NCI-H774 (cell line): Measurements from ENCODE around the gene CTNNBL1.
"Not testable (repeated sequence)": the region's sequence is repeated elsewhere in the genome, so short reads cannot be mapped to it uniquely, and the experiment has no call there.

ENCODE experiments used
- DNase-seq: peaks from one replicate; lab custom pipeline; 2025; lab: John Stamatoyannopoulos, UW

CTNNBL1 gene

GRCh38 chr20:37693635-37694626 is at the start of gene CTNNBL1:
Gene CTNNBL1 (plus strand): TSS chr20:37694030. CDS start chr20:37694123, 93 bp downstream.
- peak; percentile 96 for DNase-seq

- DNase-seq: no peak
These were observed 49.2 kb upstream of the CTNNBL1 start for GRCh38 chr20:37644605-37645004.

GRCh38 chr20:37647946-37648345 is 45.9 kb upstream of the CTNNBL1 start:
- DNase-seq: no peak

- no peak for DNase-seq
These were observed 44.8 kb upstream of the CTNNBL1 start for GRCh38 chr20:37649017-37649416.

GRCh38 chr20:37649676-37650370 is 44.0 kb upstream of the CTNNBL1 start:
- DNase-seq: no peak

GRCh38 chr20:37650661-37651060 is 43.2 kb upstream of the CTNNBL1 start:
- no peak for DNase-seq

GRCh38 chr20:37651932-37652331 is 41.9 kb upstream of the CTNNBL1 start:
- DNase-seq: no peak

- no peak for DNase-seq
These were observed 36.9 kb upstream of the CTNNBL1 start for GRCh38 chr20:37656945-37657344.

GRCh38 chr20:37657924-37658804 is 35.7 kb upstream of the CTNNBL1 start:
- DNase-seq: no peak

GRCh38 chr20:37661519-37661918 is 32.3 kb upstream of the CTNNBL1 start:
- DNase-seq: no peak

- DNase-seq: no peak
These were observed 31.5 kb upstream of the CTNNBL1 start for GRCh38 chr20:37662308-37662707.

- not testable (repeated sequence) for DNase-seq
These were observed 29.2 kb upstream of the CTNNBL1 start for GRCh38 chr20:37664595-37664994.

GRCh38 chr20:37668166-37668565 is 25.7 kb upstream of the CTNNBL1 start:
- no peak for DNase-seq

- DNase-seq: no peak
These were observed 24.6 kb upstream of the CTNNBL1 start for GRCh38 chr20:37669062-37669772.

GRCh38 chr20:37669773-37670236 is 24.0 kb upstream of the CTNNBL1 start:
- no peak for DNase-seq

GRCh38 chr20:37670351-37670791 is 23.5 kb upstream of the CTNNBL1 start:
- DNase-seq: no peak

- DNase-seq: no peak
These were observed 21.7 kb upstream of the CTNNBL1 start for GRCh38 chr20:37672143-37672542.

GRCh38 chr20:37673444-37673843 is 20.4 kb upstream of the CTNNBL1 start:
- no peak for DNase-seq

- no peak for DNase-seq
These were observed 17.4 kb upstream of the CTNNBL1 start for GRCh38 chr20:37676440-37676839.

- no peak for DNase-seq
These were observed 15.6 kb upstream of the CTNNBL1 start for GRCh38 chr20:37677969-37678861.
